Measurements from ENCODE around the gene SHC2. TPM values are rescaled to one million over a fixed set of nuclear protein-coding genes. Genes with fewer than 3 reads are reported as not detected.
"Not testable (repeated sequence)": the region's sequence is repeated elsewhere in the genome, so short reads cannot be mapped to it uniquely, and the experiment has no call there.

SHC2 gene
- total RNA-seq, 1 donor from 2014 or later = 4.4 TPM

DNA sequence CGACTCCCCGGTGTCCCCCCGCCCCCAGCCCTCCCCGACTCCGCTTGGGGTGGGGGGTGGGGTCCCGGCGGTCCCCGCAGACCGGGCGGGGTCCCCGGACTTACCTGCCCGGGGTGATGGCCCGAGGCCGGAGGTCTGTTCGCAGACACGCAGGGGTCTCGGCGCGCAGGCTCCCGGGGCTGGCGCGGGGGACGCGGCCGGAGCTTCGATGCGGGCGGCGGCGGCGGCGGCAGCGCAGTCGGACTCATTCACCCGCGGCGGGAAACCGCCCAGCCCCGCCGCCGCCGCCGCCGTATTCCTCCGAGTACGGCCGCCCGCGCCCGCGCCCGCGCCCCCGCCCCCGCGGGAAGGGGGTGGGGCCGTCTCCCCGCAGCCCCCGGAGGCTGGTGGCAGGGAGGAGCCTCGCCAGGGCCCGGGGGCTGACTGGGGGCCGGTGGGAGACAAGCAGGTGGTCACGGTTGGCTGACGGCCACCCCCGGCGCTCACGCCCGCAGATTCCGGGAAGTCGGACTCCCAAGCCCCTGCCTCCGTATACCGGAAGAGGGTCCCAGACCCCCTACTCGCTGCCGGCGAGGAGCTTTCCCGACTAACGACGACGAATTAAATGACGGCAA is 51.8 kb downstream of the SHC2 start, which contains the start of gene C2CD4C:
Gene C2CD4C, minus strand, starts transcription at position 246 of the 614 bp plus-strand sequence. CDS start 786 bp downstream, outside the sequence.
- no peak for DNase-seq (ENCODE audit: low read depth)

DNA sequence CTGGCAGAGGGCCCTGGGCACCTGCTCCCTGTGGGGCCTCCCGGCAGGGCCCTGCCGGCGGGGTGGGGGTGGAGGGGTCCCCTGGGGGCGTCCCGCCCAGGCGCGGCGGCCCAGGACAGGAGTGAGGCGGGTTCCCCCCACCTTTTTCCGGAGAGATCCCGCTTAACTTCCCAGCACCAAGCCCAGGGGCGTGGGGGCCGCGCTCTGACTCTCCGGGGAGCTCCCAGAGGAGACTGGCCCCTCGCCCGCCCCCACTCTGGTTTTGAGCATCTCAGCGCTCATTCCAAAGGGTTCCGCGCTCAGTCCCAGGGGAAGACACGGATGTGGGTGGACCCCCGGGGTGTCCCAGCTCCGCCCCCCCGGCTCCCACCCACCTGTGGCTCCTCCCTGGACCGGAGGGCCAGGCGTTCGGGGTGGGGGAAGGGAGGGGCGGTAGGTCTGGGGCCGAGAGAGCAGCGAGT is 52.4 kb downstream of the SHC2 start:
- no peak for DNase-seq (ENCODE audit: low read depth)

DNA sequence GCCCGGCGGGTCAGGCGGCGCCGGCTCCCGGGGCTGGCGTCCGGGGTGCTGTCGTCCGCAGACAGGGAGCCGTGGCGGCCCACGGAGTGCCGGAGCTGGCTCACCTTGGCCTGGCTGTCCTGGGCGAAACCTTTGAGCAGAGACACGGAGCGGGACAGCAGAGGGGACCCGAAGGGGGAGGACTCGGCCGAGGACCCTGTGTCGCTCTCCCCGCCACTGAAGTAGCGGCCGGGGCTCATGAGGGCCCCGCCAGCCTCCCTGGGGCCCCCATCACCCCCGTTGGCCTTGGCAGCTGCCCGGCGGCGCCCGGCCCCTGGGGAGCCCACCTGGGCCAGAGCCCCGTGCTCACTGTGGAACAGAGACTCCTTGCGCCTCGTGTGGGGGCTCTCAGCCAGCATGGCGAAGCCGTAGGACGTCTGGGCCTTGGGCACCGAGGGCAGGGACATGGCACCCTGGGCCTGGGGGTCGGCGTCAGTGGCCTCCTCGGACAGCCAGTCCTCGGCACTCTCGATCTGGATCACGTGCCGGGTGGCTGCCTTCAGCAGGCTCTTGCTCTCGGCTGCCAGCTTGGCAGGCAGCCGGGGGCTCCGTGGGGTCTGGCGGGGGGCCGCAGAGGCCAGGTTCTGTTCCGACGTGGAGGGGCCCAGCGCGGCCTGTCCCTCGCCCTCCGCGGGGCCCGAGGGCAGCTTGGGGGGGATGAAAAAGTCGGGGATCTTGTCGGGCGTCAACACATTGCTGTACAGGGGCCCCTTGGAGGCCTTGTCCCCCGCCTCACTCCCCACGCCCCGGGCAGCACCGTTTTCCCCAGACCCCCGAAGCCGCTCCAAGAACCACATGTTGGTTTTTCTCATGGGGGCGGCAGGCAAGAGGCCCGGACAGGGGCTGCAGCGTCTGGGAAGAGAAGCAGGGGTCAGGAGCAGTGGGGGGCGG is 53.1 kb downstream of the SHC2 start:
- DNase-seq (ENCODE audit: low read depth) = no peak

DNA sequence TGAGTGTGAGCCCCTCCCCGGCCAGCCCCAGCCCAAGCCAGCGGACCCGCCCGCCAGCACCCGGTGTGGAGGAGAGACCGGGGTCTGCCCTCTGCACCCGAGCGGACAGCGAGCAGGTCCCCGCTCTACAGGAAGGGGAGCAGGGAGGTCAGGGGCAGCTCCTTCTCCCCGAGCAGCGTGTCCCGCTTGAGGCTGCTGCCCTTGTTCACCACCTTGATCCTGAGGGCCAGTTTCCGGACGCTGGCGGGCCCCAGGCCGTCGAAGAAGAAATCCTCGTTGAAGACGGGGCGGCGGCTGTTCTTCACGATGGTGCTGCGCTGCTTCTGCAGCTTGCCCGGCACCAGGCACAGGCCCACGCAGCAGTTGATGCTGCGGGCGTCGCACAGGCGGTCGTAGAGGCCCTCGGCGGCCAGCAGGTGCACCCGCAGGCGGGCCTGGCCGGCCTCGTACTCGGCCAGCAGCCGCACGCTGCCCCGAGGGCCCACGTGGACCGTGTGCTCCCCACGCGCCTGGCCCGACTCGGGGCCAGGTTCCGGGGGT is 53.8 kb downstream of the SHC2 start:
- no peak for DNase-seq (ENCODE audit: low read depth)

DNA sequence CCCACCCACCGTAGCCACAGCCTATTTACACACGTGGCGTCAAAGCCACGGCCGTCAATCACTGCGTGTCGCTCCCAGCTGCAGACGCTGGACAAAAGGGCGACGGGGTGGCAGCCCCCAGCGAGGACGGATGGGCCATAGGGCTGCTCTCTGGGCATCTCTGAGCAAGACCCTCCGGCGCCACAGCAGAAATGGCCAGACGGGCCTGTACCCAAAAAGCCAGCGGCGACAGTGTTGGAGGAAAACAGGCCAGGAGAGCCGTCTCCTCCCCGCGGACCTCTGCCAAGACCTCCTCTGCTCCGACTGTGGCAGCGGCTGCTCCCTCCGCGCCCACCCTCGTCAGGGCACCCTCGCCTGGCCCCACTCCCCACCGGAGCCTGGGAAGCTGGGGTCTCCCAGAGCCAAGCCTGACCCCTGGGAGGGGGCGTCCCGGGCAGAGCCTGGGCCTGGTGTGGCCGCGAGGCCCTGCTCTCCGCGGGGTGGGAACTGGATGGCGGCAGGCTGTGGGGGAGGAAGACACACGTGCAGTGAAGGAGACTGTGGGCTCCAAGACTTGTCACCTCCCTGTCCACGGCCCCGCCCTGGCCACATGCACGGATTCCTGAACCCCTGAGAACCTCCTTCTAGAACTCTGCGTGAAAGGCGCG is 54.6 kb downstream of the SHC2 start:
- DNase-seq (ENCODE audit: low read depth) = no peak

DNA sequence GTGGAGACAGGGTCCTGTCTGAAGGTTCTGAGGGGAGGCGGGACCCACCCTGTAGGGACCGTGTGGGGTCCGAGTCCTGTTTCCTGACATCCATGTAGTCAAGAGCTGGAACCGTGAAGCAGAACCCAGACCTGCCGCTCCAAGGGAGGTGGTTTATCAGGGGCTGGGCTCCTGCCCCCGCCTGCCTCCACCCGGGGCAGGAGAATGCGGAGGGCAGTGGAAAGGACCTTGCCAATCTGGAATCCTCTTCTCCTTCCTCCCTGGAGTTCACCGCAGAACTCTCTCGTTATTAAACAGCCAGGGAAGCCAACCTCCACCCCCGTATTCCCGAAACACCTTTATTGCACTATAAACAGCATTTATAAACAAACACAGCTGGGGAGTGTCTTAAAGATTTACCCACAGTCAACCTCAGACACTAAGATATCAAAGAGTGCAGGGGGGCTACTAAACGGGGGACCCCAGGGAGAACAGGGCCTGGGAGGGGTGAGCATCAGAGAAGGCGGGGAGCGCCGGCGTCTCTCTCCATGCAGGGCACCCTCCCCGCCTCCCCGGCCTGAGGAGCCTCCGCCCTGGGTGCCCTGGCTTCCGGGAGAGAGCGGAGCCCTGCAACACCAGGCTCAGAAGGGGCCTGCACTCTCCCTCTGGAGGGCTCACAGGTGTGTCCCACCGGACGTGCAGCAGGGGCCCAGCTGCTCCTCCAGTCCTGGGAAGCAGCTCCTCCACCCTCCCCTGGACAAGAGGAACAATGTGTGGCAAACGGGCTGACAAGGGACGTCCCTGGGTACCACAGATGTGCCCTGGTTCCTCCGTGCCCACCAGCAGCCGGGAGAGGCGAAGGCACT is 55.5 kb downstream of the SHC2 start:
- DNase-seq (ENCODE audit: low read depth) = no peak

DNA sequence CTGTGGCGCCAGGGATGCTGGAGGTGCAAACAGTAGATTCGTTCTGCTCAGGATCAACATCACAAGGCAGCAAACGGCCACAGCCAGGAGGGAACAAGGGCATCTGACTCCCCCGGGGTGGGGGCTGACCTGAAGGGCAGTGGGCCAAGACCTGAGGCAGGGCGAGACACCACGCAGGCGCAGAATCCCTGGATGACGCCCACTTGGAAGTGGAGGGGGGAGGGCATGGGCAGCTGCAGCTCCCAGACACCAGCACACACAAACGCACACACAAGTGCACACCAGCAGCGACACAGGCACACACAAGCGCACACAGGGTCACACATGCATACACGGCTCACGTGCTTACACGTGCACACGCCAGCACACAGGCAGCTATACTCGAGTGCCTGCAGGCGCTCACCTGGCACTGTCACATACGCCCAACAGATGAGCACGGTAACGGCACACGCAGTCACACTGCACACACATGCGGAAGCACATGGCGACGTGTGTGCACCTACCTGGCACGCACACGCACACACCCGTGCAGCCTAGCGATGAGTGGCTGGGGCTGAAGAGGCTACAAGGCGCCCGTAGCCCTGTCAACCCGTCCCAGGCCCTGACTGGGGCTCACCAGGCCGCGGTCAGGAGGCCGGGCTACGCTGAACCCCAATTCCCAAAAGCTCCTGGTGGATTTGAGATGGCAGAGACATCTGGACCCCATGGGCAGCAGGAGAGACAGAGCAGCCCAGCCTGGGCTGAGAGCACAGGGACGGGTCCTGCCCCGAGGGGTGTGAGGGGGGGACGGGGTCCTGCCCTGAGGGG is 57.4 kb downstream of the SHC2 start:
- no peak for DNase-seq (ENCODE audit: low read depth)

DNA sequence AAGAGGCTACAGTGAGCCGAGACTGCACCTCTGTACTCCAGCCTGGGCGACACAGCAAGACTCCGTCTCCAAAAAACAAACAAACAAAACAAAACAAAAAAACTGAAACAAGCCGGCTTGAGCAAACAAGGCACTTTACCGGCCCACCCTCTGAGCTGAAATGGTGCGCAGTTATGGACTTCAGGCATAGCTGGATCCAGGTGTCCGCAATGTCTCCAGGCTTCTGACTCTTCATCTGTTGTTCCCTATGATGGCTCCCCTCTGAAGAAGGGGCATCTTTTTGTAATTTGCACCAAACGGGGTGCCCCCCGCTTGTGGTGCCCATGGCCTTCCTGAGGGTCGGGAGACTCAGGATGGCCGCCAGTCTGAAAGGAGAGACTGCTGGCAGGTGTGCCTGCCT is 58.0 kb downstream of the SHC2 start:
- DNase-seq (ENCODE audit: low read depth) = no peak

DNA sequence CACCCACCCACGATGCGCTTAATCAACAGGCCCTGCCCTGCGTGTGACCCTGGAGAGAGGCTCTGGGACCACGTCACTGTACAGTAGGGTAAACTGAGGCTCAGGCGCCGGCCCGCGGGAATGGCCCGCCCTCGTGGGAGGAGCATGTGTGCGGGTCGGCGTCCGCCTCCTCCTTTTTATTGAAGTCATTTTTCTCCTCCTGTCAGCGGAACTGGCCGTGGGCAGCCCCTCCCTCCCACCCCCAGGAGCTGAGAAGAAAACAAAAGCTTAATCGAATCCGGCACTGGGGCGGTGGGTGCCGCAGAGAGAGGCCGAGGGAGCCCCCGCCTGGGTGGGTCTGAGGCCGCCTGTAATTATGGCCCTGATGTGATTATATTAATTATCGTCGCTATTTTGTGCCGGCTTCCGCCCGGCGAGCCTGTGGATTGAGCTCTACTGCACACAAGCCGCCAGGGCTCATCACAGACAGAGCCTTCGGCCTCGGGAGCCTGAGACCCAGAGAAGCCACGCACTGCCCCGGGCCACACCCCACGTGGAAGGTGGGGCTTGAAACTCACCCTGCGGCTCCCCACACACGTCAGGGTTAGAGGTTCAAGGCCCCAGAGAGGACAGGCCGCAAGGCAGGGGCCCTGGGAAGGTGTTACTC is 58.8 kb downstream of the SHC2 start:
- DNase-seq (ENCODE audit: low read depth) = no peak

DNA sequence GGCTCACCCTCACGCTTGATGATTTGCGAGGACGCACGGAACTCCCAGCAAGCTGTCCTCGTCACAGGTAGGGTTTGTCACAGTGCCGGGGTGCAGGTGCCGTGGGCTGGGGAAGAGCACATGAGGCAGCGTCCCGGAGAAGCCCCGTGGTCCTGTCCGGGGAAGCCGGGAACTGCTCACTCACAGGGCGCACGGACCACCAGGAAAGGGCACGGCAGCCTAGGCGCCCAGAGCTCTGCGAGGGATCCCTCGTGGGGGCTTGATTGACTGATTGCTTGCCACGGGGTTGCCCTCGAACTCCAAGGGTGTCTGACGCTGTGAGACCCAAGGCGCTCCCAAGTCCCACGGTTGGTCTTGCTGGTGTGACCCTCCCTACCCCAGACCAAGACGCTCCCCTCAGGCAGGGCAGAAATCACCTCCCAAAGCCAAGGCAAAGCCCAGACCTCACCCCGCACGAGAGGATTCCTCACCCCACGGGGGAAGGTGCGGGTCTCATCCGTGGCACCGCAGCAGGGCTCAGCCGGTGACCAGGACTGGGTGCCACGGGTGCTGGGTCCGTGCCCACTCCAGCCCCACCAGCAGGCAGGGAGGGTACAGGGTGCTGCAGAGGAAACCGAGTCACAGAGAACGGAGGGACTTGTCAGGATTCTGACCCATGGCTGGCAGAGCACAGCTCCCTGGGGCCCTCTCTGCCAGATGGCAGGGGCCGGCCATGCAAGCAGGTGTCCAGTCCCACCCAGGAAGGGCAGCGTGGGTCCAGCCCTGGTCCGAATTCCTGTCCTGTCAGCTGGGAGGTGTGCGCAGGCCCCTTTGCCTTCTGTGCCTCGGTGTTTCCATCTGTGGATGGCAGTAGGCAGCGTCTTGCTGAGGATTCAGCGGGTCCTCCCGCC is 59.6 kb downstream of the SHC2 start:
- no peak for DNase-seq (ENCODE audit: low read depth)

DNA sequence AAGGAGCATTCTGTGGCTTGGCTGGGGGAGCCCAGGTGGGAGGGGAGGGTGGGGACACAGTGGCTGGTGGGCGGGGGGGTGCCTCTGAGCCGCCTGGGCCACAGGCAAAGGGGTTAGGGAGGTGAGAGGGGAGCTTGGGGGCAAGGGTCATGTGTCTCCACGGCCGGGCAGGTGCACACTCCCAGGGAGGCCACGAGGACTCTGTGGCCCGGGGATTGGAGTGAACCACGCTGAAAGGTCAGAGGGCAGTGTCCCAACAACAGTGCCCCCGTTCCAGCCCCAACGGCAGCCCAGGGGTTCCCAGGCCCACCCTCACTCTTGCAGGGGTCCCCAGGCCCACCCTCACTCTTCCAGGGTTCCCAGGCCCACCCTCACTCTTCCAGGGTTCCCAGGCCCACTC is 61.5 kb downstream of the SHC2 start:
- no peak for DNase-seq (ENCODE audit: low read depth)

DNA sequence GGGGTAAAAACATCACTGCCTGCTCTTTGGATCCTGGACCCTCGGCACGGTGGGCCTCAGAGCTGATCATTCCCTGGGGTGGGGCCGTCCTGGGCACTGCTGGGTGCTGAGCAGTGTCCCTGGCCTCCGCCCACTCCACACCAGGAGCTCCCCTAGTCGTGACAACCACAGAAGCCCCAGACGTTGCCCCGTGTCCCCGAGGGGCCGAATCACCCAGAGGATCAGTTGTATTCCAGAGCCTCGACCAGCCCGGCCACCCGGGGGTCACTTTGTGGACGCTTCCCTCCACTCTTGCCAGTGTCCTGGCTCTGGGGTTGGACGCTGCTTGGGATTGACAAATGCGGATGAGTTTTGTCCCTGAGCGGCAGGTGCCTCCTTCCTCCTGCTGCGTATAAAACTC is 62.1 kb downstream of the SHC2 start:
- no peak for DNase-seq (ENCODE audit: low read depth)

DNA sequence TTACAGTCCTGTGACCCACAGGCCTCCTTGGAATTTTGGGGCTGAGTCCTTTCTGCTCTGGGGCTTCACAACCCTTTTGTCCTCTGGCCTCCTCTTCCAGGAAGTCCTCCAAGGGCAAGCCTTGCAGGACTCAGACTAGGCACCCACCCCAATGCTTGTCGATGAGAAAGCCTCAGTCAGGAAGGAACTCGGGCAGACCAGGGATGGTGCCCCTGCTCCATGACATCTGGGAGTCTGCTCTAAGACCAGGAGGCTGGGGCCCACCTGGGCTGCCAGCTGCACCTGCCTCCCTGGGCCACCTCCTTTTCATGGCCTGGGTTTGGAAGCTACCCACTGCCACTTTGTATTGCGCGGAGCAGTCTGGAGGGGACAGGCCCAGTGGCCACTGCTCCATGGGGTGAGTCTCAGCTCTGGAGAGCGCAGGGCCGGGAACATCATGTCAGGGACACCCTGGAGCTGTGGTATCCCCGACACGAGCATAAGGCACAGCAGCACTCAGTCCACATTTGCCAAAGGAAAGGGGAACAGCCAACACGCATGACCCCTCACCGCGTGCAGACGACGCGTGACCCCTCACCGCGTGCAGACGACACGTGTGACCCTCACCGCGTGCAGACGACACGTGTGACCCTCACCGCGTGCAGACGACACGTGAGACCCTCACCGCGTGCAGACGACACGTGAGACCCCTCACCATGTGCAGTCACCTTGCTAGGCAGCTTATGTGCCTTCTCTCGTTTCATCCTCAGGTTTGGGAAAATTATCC is 62.7 kb downstream of the SHC2 start:
- no peak for DNase-seq (ENCODE audit: low read depth)

DNA sequence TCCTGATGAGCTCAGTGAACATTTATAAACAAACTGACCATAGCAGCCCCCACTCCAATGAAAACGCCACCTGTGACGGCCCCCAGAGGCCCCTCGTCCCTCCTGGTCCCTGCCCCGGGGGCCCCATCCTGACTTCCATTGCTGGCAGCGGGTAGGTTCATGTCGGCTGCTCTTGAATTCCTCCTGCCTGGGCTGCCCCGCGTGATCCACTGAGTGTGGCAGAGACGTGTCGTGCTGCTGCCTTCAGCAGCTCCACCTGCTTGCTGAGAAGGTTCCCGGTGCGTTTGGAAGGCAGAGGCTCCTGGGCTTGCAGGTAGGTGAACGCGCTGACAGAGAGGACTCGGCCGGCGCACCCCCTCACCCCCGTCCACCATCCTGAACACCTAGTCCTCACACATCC is 63.5 kb downstream of the SHC2 start:
- no peak for DNase-seq (ENCODE audit: low read depth)

DNA sequence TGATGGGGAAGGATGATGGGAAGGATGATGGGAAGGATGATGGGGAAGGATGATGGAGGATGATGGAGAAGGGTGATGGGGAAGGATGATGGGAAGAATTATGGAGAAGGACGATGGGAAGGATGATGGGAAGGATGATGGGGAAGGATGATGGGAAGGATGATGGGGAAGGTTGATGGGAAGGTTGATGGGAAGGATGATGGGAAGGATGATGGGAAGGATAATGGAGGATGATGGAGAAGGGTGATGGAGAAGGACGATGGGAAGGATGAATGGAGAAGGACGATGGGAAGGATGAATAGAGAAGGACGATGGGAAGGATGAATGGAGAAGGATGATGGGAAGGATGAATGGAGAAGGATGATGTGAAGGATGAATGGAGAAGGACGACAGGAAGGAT is 65.4 kb downstream of the SHC2 start:
- DNase-seq (ENCODE audit: low read depth) = no peak

DNA sequence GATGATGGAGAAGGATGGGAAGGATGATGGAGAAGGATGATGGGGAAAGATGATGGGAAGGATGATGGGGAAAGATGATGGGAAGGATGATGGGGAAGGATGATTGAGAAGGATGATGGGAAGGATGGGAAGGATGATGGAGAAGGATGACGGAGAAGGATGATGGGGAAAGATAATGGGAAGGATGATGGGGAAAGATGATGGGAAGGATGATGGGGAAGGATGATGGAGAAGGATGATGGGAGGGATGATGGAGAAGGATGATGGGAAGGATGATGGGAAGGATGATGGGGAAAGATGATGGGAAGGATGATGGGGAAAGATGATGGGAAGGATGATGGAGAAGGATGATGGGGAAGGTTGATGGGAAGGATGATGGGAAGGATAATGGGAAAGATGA is 66.0 kb downstream of the SHC2 start:
- not testable (repeated sequence) for DNase-seq (ENCODE audit: low read depth)

DNA sequence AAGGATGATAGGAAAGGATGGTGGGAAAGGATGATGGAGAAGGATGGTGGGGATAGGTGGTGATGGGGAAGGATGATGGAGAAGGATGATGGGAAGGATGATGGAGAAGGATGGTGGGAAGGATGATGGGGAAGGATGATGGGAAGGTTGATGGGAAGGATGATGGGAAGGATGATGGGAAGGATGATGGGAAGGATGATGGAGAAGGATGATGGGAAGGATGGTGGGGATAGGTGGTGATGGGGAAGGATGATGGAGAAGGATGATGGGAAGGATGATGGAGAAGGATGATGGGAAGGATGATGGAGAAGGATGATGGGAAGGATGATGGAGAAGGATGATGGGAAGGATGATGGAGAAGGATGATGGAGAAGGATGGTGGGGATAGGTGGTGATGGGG is 67.3 kb downstream of the SHC2 start:
- DNase-seq (ENCODE audit: low read depth) = not testable (repeated sequence)
